Panc1 (cell line): ENCODE measurements around the gene RPS14.

Experiments used
- CTCF ChIP-seq: fragments of 450-650 bp; IDR thresholded peaks from 2 replicates; pipeline ENCODE4 v1.5.1; 2017; ENCODE audit warnings: mild to moderate bottlenecking
- POLR2AphosphoS5 ChIP-seq: IDR thresholded peaks from 2 replicates; pipeline ENCODE4 v1.6.1; 2012; ENCODE audit warnings: mild to moderate bottlenecking, low read depth, low read length, moderate library complexity
- REST ChIP-seq, 2 experiments: IDR thresholded peaks; 2 replicates each; pipeline ENCODE4 v1.6.1; 2011 to 2012; ENCODE audit warnings: low read depth in 2 of 2, control low read depth in 1 of 2, low read length in 1 of 2, mild to moderate bottlenecking in 1 of 2, moderate library complexity in 1 of 2; ENCODE audit not compliant: insufficient read depth in 1 of 2
- SIN3A ChIP-seq: IDR thresholded peaks from 2 replicates; pipeline ENCODE4 v1.6.1; 2012; ENCODE audit warnings: low read depth, mild to moderate bottlenecking, low read length, moderate library complexity, borderline replicate concordance; ENCODE audit not compliant: insufficient read depth
- TCF7L2 ChIP-seq: IDR thresholded peaks from 2 replicates; pipeline ENCODE4 v1.6.1; 2011; ENCODE audit warnings: mild to moderate bottlenecking, low read depth, low read length, inconsistent platforms

GRCh38 chr5:150440948-150441812 lies 8.4 kb downstream of the RPS14 start:
- TF ChIP-seq CTCF = no peak
- TF ChIP-seq POLR2AphosphoS5 = no peak
- no peak for TF ChIP-seq REST (IDR thresholded peaks at IDR 0.05; ENCODE audit: insufficient read depth in 1 of 2, low read depth in 2 of 2, low read length in 1 of 2)
- TF ChIP-seq SIN3A = no peak
- no peak for TF ChIP-seq TCF7L2
